HepG2 (cell line): Measurements from ENCODE around the gene NT5C2. TPM values are rescaled to one million over a fixed set of nuclear protein-coding genes. Genes with fewer than 3 reads are reported as not detected.

Source experiments
- ATAC-seq: fragments of 200-7000 bp; cut with Tn5 transposase; 3 replicates; pipeline ENCODE4 v1.9.1; 2020; ENCODE audit warnings: mild to moderate bottlenecking, moderate library complexity
- BruUV-seq: library from RNA; stranded (reverse); fragments of 400-500 nt; replicated peaks from 2 replicates; lab custom pipeline; 2021; lab: Mats Ljungman, UMichigan
- CTCF ChIA-PET: fragments of 300-600 bp; formaldehyde crosslinking; extraction: SDS; loops from one replicate; lab custom pipeline; 2021; ENCODE audit warnings: low total read pairs, inconsistent platforms, low intra/inter-chr PET ratio; lab: Yijun Ruan, JAX
- POLR2A ChIA-PET: fragments of 350-600 bp; sonication (Branson Sonifier 250); formaldehyde crosslinking; loops from one replicate; lab custom pipeline; 2020; ENCODE audit warnings: antibody characterized with exemption, inconsistent platforms; lab: Yijun Ruan, JAX
- DNase-seq: peaks from one replicate; pipeline ENCODE4 v3.0.0-alpha.2; 2015; ENCODE audit warnings: low spot score
- FAIRE-seq: peaks from 3 replicates; lab custom pipeline; 2011; peaks lifted over from hg19 to GRCh38; lab: Jason Lieb, UNC
- H2AFZ ChIP-seq: one replicate; pipeline ENCODE4 v1.6.1; 2011; ENCODE audit warnings: low read length, inconsistent platforms
- H3K27ac ChIP-seq: fragments of 300-600 bp; 3 replicates; pipeline ENCODE4 v1.8.0; 2011; ENCODE audit warnings: mixed run types, mild to moderate bottlenecking, mixed read lengths, low read length, inconsistent platforms; ENCODE audit not compliant: insufficient read depth; ENCODE audit errors: extremely low read length
- H3K27me3 ChIP-seq, 2 experiments: fragments of 200-600 bp in 1 of 2; 2 replicates in 1 of 2; 3 replicates in 1 of 2; pipeline versions ENCODE4 v1.6.0 to v1.8.0; 2011; ENCODE audit warnings: low read length in 2 of 2, mild to moderate bottlenecking in 2 of 2, moderate library complexity in 2 of 2, inconsistent platforms in 1 of 2; ENCODE audit not compliant: insufficient read depth in 2 of 2, control insufficient read depth in 1 of 2
- H3K36me3 ChIP-seq, 2 experiments: fragments of 200-600 bp in 1 of 2; replicated peaks in 1 of 2; 2 replicates in 1 of 2; 3 replicates in 1 of 2; pipeline versions ENCODE4 v1.5.1 to v1.8.0; 2011; ENCODE audit warnings: low read length in 2 of 2, inconsistent platforms in 1 of 2; ENCODE audit not compliant: insufficient read depth in 2 of 2, control insufficient read depth in 1 of 2
- H3K4me1 ChIP-seq: 2 replicates; pipeline ENCODE4 v1.5.1; 2012; ENCODE audit warnings: low read length, inconsistent platforms; ENCODE audit not compliant: insufficient read depth
- H3K4me2 ChIP-seq: 2 replicates; pipeline ENCODE4 v1.6.0; 2011; ENCODE audit warnings: low read depth, low read length, inconsistent platforms
- H3K4me3 ChIP-seq, 3 experiments: fragments of 200-600 bp in 1 of 3; sonication (generic), shearing (Covaris generic) in 1 of 3; replicated peaks in 1 of 3; 2 replicates each; pipeline ENCODE4 v1.5.1; 2011 to 2016; ENCODE audit warnings: low read length in 3 of 3, inconsistent platforms in 2 of 3, low read depth in 2 of 3, mild to moderate bottlenecking in 2 of 3, control low read depth in 1 of 3, mixed read lengths in 1 of 3; ENCODE audit not compliant: insufficient read depth in 1 of 3
- H3K79me2 ChIP-seq: one replicate; pipeline ENCODE4 v1.6.1; 2011; ENCODE audit warnings: low read length, inconsistent platforms; ENCODE audit not compliant: insufficient read depth
- H3K9ac ChIP-seq: 2 replicates; pipeline ENCODE4 v1.6.0; 2011; ENCODE audit warnings: mild to moderate bottlenecking, low read depth, low read length, inconsistent platforms; ENCODE audit not compliant: insufficient read depth
- H3K9me3 ChIP-seq: 2 replicates; pipeline ENCODE4 v1.5.1; 2012; ENCODE audit warnings: mild to moderate bottlenecking, low read length
- H4K20me1 ChIP-seq: 2 replicates; pipeline ENCODE4 v1.6.0; 2011; ENCODE audit warnings: inconsistent platforms, mild to moderate bottlenecking, low read length, moderate library complexity; ENCODE audit not compliant: insufficient read depth
- FOXK1 ChIP-seq: sonication (generic); formaldehyde crosslinking; IDR thresholded peaks from 2 replicates; pipeline ENCODE4 v1.4.0; 2020; ENCODE audit warnings: low read depth, missing genetic modification reagents, borderline replicate concordance
- NFYB ChIP-seq: sonication (generic); formaldehyde crosslinking; IDR thresholded peaks from 2 replicates; pipeline ENCODE4 v1.4.0; 2020; ENCODE audit warnings: missing genetic modification reagents
- NRL ChIP-seq: sonication (generic); formaldehyde crosslinking; IDR thresholded peaks from 2 replicates; pipeline ENCODE4 v1.5.0; 2020; ENCODE audit warnings: missing genetic modification reagents, mild to moderate bottlenecking, moderate library complexity, borderline replicate concordance
- RCOR2 ChIP-seq: IDR thresholded peaks from 2 replicates; pipeline ENCODE4 v1.6.1; 2016; ENCODE audit warnings: missing biosample characterization, missing genetic modification reagents
- REPIN1 ChIP-seq: sonication (generic); formaldehyde crosslinking; IDR thresholded peaks from 2 replicates; pipeline ENCODE4 v1.8.0; 2022; ENCODE audit warnings: missing genetic modification reagents, low read depth, mild to moderate bottlenecking, borderline replicate concordance
- RFX3 ChIP-seq: IDR thresholded peaks from 2 replicates; pipeline ENCODE4 v1.6.1; 2016; ENCODE audit warnings: missing biosample characterization, missing genetic modification reagents
- SMARCC2 ChIP-seq: fragments of 450-650 bp; IDR thresholded peaks from 2 replicates; pipeline ENCODE4 v1.6.1; 2017; ENCODE audit warnings: antibody characterized with exemption, mild to moderate bottlenecking
- TP53 ChIP-seq: sonication (generic); formaldehyde crosslinking; conservative IDR thresholded peaks from 2 replicates; pipeline ENCODE4 v1.4.0; 2020; ENCODE audit warnings: missing genetic modification reagents
- ZNF674 ChIP-seq: sonication (generic); formaldehyde crosslinking; IDR thresholded peaks from 2 replicates; pipeline ENCODE4 v1.5.0; 2020; ENCODE audit warnings: low read depth, mild to moderate bottlenecking, missing genetic modification reagents
- ZNF781 ChIP-seq: sonication (generic); formaldehyde crosslinking; IDR thresholded peaks from 2 replicates; pipeline ENCODE4 v1.5.1; 2020; ENCODE audit warnings: borderline replicate concordance, mild to moderate bottlenecking, missing genetic modification reagents; ENCODE audit errors: not compliant biosample characterization
- WGBS: methylation state at CpG from one replicate; pipeline ENCODE4 v1.1.6; 2017; ENCODE audit warnings: low lambda C conversion rate; 5-methylcytosine and 5-hydroxymethylcytosine counted together
- in situ Hi-C: cut with HindIII; loops from 2 replicates; pipeline ENCODE4 v1.10.0; 2017; ENCODE audit warnings: low pct_unique_long_range_greater_than_20kb; ENCODE audit not compliant: extremely low pct_ligation_motif_present
- intact Hi-C: fragments of 100-400 bp; cut with micrococcal nuclease; formaldehyde crosslinking; loops from one replicate; pipeline ENCODE4 v1.10.0; 2022; ENCODE audit not compliant: unreplicated experiment
- polyA plus RNA-seq, 8 experiments: library from polyadenylated mRNA; depleted of rRNA in 3 of 8; stranded (reverse) in 7 of 8; unstranded in 1 of 8; fragments of >200 nt; fragmentation: Illumina TruSeq in 4 of 8; extraction: Trizol in 4 of 8; gene quantifications; 2 replicates each; pipeline versions ENCODE4 v1.2.1 to v1.2.3, GENCODE V29; 2011 to 2016; ENCODE audit warnings: low read depth in 4 of 8, missing spikeins in 1 of 8, mixed read lengths in 1 of 8; ENCODE audit not compliant: insufficient read depth in 1 of 8
- total RNA-seq, 5 experiments: library from RNA; depleted of rRNA; stranded (reverse); fragments of >200 nt; fragmentation: Illumina TruSeq; extraction: Trizol; gene quantifications; 2 replicates each; pipeline ENCODE4 v1.2.3, GENCODE V29; 2016; ENCODE audit warnings: low read depth in 1 of 5
- TF ChIP-seq, protein P1 (sequence below): IDR thresholded peaks from 2 replicates; pipeline ENCODE4 v1.6.1; 2016; ENCODE audit warnings: missing compliant biosample characterization, missing genetic modification reagents, borderline replicate concordance
- TF ChIP-seq, protein P2 (sequence below): sonication (generic); formaldehyde crosslinking; IDR thresholded peaks from 2 replicates; pipeline ENCODE4 v1.5.0; 2020; ENCODE audit warnings: missing genetic modification reagents
- TF ChIP-seq, protein P3 (sequence below): sonication (generic); formaldehyde crosslinking; IDR thresholded peaks from 2 replicates; pipeline ENCODE4 v1.5.0; 2020; ENCODE audit warnings: mild to moderate bottlenecking, low read depth, missing genetic modification reagents, borderline replicate concordance
- TF ChIP-seq, protein P4 (sequence below): IDR thresholded peaks from 2 replicates; pipeline ENCODE4 v1.6.1; 2012; ENCODE audit warnings: low read depth, low read length, improper control_type of control experiment

NT5C2 gene
- total and polyA plus RNA-seq, 2 of the 13 experiments (the other 11 are each of a cell fraction or from before 2014, with no cell fraction given): 40.6 to 55.2 TPM

DNA sequence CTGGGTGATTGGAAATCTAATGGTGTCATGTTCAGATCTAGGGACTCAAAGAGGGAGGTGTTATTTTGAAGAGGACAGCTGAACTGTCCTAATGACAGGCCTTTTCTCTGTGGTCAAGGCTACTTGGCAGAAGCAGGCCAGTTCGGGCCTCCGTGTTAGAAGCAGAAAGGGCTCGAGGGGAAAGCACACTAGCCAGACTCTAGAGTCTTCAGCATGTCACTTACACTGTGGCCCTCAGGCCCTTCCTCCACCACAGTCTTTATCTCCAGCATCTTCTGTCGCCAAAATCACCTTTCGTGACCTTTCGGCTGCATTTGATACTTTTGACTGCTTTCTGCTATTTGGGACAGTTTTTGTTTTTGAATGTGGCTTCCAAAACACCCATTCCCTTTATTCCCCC lies 151.7 kb downstream of the NT5C2 start:
- Histone ChIP-seq H3K9ac (no peak overlapping the region), H3K4me1 (peaks cover 23% of the 10 kb centered on the region), H3K27ac (no peak overlapping the region), H3K79me2 (peaks cover 4% of the 10 kb centered on the region), H3K27me3 (no peaks in the 10 kb centered on the region; a peak in 1 of 5 replicates), H2AFZ (no peak overlapping the region), H3K36me3 (no peaks in the 10 kb centered on the region), H3K9me3 (no peaks in the 10 kb centered on the region), H3K4me2 (no peak overlapping the region), H4K20me1 (no peaks in the 10 kb centered on the region), H3K4me3 (no peak overlapping the region)
- 96% methylated on average over 6 of the region's 6 CpGs for WGBS
- TF ChIP-seq, protein P1, sequence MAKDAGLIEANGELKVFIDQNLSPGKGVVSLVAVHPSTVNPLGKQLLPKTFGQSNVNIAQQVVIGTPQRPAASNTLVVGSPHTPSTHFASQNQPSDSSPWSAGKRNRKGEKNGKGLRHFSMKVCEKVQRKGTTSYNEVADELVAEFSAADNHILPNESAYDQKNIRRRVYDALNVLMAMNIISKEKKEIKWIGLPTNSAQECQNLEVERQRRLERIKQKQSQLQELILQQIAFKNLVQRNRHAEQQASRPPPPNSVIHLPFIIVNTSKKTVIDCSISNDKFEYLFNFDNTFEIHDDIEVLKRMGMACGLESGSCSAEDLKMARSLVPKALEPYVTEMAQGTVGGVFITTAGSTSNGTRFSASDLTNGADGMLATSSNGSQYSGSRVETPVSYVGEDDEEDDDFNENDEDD (CRISPR knock-in tag): no peak
- ChIA-PET POLR2A (no interaction called here), CTCF (no interaction called here)
- in situ Hi-C loops: no loop called here
- no peak for ATAC-seq
- no TSS peak for BruUV-seq
- no peak for DNase-seq
- intact Hi-C loops: no loop called here
- FAIRE-seq: no peak

DNA sequence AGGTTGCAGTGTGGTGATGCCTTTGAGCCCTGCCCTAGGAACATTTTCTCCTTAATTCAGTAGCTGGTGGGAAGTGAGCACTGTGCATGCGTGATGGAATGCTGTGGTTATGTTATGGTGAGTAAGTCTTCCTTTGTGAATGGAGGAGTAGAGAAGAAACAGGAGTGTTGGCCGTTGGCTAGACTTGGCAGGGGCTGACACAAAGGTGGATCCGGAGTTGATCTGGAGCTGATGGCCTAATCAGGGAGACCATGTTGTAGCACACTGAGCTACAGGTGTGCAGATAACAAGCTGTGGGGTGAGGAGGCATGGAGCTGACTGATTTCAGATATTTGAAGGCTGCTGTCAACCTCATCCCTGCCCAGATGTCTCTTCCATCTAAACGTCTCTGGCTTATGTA lies 152.7 kb downstream of the NT5C2 start:
- intact Hi-C loops: no loop called here
- Histone ChIP-seq H3K27ac (no peak overlapping the region), H3K4me1 (peaks cover 15% of the 10 kb centered on the region), H3K79me2 (peaks cover 4% of the 10 kb centered on the region), H3K4me2 (no peak overlapping the region), H3K9me3 (no peaks in the 10 kb centered on the region), H3K27me3 (no peaks in the 10 kb centered on the region; a peak in 1 of 5 replicates), H4K20me1 (no peaks in the 10 kb centered on the region), H3K36me3 (no peaks in the 10 kb centered on the region), H3K4me3 (no peak overlapping the region), H3K9ac (no peak overlapping the region), H2AFZ (no peak overlapping the region)
- FAIRE-seq (no peak), ATAC-seq (no peak), DNase-seq (no peak)
- in situ Hi-C loops: no loop called here
- WGBS: 94% methylated on average over 4 of the region's 4 CpGs
- ChIA-PET POLR2A (no interaction called here), CTCF (no interaction called here)
- no TSS peak for BruUV-seq
- TF ChIP-seq RCOR2 (CRISPR knock-in tag) (no peak), SMARCC2 (no peak), ZNF781 (CRISPR knock-in tag) (no peak), ZNF674 (CRISPR knock-in tag) (no peak), RFX3 (CRISPR knock-in tag) (no peak), TP53 (no peak), REPIN1 (CRISPR knock-in tag) (no peak), NRL (CRISPR knock-in tag) (no peak), NFYB (no peak), FOXK1 (CRISPR knock-in tag) (no peak)
- TF ChIP-seq, protein P2, sequence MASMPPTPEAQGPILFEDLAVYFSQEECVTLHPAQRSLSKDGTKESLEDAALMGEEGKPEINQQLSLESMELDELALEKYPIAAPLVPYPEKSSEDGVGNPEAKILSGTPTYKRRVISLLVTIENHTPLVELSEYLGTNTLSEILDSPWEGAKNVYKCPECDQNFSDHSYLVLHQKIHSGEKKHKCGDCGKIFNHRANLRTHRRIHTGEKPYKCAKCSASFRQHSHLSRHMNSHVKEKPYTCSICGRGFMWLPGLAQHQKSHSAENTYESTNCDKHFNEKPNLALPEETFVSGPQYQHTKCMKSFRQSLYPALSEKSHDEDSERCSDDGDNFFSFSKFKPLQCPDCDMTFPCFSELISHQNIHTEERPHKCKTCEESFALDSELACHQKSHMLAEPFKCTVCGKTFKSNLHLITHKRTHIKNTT (CRISPR knock-in tag): no peak
- TF ChIP-seq, protein P3, sequence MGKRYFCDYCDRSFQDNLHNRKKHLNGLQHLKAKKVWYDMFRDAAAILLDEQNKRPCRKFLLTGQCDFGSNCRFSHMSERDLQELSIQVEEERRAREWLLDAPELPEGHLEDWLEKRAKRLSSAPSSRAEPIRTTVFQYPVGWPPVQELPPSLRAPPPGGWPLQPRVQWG (CRISPR knock-in tag): no peak
- TF ChIP-seq, protein P4, sequence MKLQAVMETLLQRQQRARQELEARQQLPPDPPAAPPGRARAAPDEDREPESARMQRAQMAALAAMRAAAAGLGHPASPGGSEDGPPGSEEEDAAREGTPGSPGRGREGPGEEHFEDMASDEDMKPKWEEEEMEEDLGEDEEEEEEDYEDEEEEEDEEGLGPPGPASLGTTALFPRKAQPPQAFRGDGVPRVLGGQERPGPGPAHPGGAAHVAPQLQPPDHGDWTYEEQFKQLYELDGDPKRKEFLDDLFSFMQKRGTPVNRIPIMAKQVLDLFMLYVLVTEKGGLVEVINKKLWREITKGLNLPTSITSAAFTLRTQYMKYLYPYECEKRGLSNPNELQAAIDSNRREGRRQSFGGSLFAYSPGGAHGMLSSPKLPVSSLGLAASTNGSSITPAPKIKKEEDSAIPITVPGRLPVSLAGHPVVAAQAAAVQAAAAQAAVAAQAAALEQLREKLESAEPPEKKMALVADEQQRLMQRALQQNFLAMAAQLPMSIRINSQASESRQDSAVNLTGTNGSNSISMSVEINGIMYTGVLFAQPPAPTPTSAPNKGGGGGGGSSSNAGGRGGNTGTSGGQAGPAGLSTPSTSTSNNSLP: no peak
